CD4-positive, alpha-beta memory T cell (primary cell): ENCODE results near the gene TM2D1. TPM values are rescaled to one million over a fixed set of nuclear protein-coding genes. Genes with fewer than 3 reads are reported as not detected.
"Not testable (repeated sequence)": the region's sequence is repeated elsewhere in the genome, so short reads cannot be mapped to it uniquely, and the experiment has no call there.

Source experiments
- CTCF ChIA-PET: fragments of 350-600 bp; sonication (Branson Sonifier 250); formaldehyde crosslinking; loops from one replicate; lab custom pipeline; 2021; ENCODE audit warnings: inconsistent platforms; ENCODE audit not compliant: partially characterized antibody; lab: Charles Lee
- POLR2A ChIA-PET: fragments of 350-600 bp; sonication (Branson Sonifier 250); formaldehyde crosslinking; loops from one replicate; lab custom pipeline; 2021; ENCODE audit not compliant: partially characterized antibody; lab: Charles Lee
- DNase-seq, 5 donors: peaks; one replicate each; pipeline versions ENCODE4 v3.0.0 to v3.0.0-alpha.2; 2020 to 2022; ENCODE audit warnings: mixed read lengths in 1 of 5
- H3K27ac ChIP-seq: one replicate; pipeline ENCODE4 v1.7.0; 2013; ENCODE audit warnings: low read depth, low read length
- H3K27me3 ChIP-seq: 2 replicates; pipeline ENCODE4 v1.7.0; 2013; ENCODE audit warnings: mild to moderate bottlenecking, low read length, moderate library complexity; ENCODE audit not compliant: insufficient read depth
- H3K36me3 ChIP-seq: 2 replicates; pipeline ENCODE4 v1.7.0; 2013; ENCODE audit warnings: mild to moderate bottlenecking, low read length, moderate library complexity; ENCODE audit not compliant: insufficient read depth
- H3K4me1 ChIP-seq: 2 replicates; pipeline ENCODE4 v1.7.0; 2013; ENCODE audit warnings: mild to moderate bottlenecking, low read length, moderate library complexity; ENCODE audit not compliant: insufficient read depth
- H3K4me3 ChIP-seq, 2 donors: one replicate each; pipeline ENCODE4 v1.7.0; 2013; ENCODE audit warnings: low read length in 2 of 2, mild to moderate bottlenecking in 1 of 2
- H3K9me3 ChIP-seq, 2 donors: one replicate each; pipeline ENCODE4 v1.7.0; 2013; ENCODE audit warnings: low read length in 2 of 2, control low read depth in 1 of 2; ENCODE audit not compliant: control insufficient read depth in 1 of 2
- H3K27ac Mint-ChIP-seq, 7 donors: one replicate each; pipeline ENCODE4 v1.8.0; 2020 to 2021; ENCODE audit warnings: mixed read lengths in 7 of 7, mild to moderate bottlenecking in 6 of 7, inconsistent platforms in 3 of 7, moderate library complexity in 3 of 7
- H3K27me3 Mint-ChIP-seq, 2 donors: one replicate each; pipeline ENCODE4 v1.8.0; 2020 to 2021; ENCODE audit warnings: mixed read lengths in 2 of 2
- H3K36me3 Mint-ChIP-seq, 2 donors: one replicate each; pipeline ENCODE4 v1.8.0; 2020 to 2021; ENCODE audit warnings: mixed read lengths in 2 of 2, inconsistent platforms in 1 of 2, mild to moderate bottlenecking in 1 of 2
- H3K4me1 Mint-ChIP-seq, 4 donors: one replicate each; pipeline ENCODE4 v1.8.0; 2020 to 2021; ENCODE audit warnings: mixed read lengths in 4 of 4, mild to moderate bottlenecking in 1 of 4
- H3K4me3 Mint-ChIP-seq, 8 donors: one replicate each; pipeline ENCODE4 v1.8.0; 2020 to 2021; ENCODE audit warnings: mixed read lengths in 8 of 8, mild to moderate bottlenecking in 7 of 8, moderate library complexity in 6 of 8, inconsistent platforms in 3 of 8
- H3K9me3 Mint-ChIP-seq, 8 donors: one replicate each; pipeline ENCODE4 v1.8.0; 2020 to 2021; ENCODE audit warnings: mixed read lengths in 8 of 8, mild to moderate bottlenecking in 5 of 8, inconsistent platforms in 3 of 8, moderate library complexity in 1 of 8
- intact Hi-C: fragments of 100-400 bp; cut with micrococcal nuclease; formaldehyde crosslinking; loops from one replicate; pipeline ENCODE4 v1.15.1; 2023
- polyA plus RNA-seq, 2 donors: library from polyadenylated mRNA; unstranded; fragments of 300-500 nt; fragmentation: Illumina TruSeq; gene quantifications; one replicate each; pipeline ENCODE4 v1.2.3, GENCODE V29; 2021
- total RNA-seq, 2 experiments: library from RNA; stranded (reverse); gene quantifications; one replicate each; pipeline ENCODE4 v1.2.3, GENCODE V29; 2021

TM2D1 gene
- total and polyA plus RNA-seq, 4 experiments from 2014 or later, result 33.3 to 55.1 (median 44.8) TPM

GRCh38 chr1:61718996-61719663 lies 5.8 kb downstream of the TM2D1 start:
- H3K9me3 Mint-ChIP-seq, intact Hi-C loops, H3K36me3 ChIP-seq, POLR2A ChIA-PET, H3K4me3 ChIP-seq, H3K9me3 ChIP-seq, DNase-seq, H3K27ac Mint-ChIP-seq, H3K27me3 ChIP-seq, H3K27ac ChIP-seq, CTCF ChIA-PET, H3K27me3 Mint-ChIP-seq, H3K4me3 Mint-ChIP-seq: not testable (repeated sequence)
- Mint-ChIP-seq H3K36me3 (peaks cover 12 to 39% of the 10 kb centered on the region in 2 donors), H3K4me1 (peaks cover 20 to 36% (median 21%) of the 10 kb centered on the region in 4 donors)
- peaks cover 18% of the 10 kb centered on the region for H3K4me1 ChIP-seq

- H3K9me3 ChIP-seq, result no peaks in the 10 kb centered on the region
- Mint-ChIP-seq H3K27me3 (no peaks in the 10 kb centered on the region), H3K4me3 (no peak overlapping the region), H3K9me3 (no peaks in the 10 kb centered on the region), H3K4me1 (peaks cover 0 to 12% (median 9%) of the 10 kb centered on the region in 4 donors), H3K27ac (peak overlapping the region in 3 of 7 donors; percentile 37 to 44 (median 42)), H3K36me3 (peaks cover 20 to 48% of the 10 kb centered on the region in 2 donors)
- intact Hi-C loops, result no loop called here
- peaks cover 15% of the 10 kb centered on the region for H3K36me3 ChIP-seq
- CTCF ChIA-PET, result no interaction called here
- DNase-seq, result no peak
- H3K4me1 ChIP-seq, result no peaks in the 10 kb centered on the region
- POLR2A ChIA-PET, result no interaction called here
- no peaks in the 10 kb centered on the region for H3K27me3 ChIP-seq
- no peak overlapping the region for H3K27ac ChIP-seq
- no peak overlapping the region for H3K4me3 ChIP-seq
Measured at GRCh38 chr1:61711969-61712368, 13.0 kb downstream of the TM2D1 start.

- H3K9me3 Mint-ChIP-seq, H3K27me3 Mint-ChIP-seq, CTCF ChIA-PET, POLR2A ChIA-PET, H3K4me3 ChIP-seq, H3K27ac ChIP-seq, DNase-seq, H3K4me3 Mint-ChIP-seq, H3K4me1 ChIP-seq, H3K27me3 ChIP-seq, H3K9me3 ChIP-seq, intact Hi-C loops, H3K27ac Mint-ChIP-seq: not testable (repeated sequence)
- H3K36me3 ChIP-seq, result peaks cover 17% of the 10 kb centered on the region
- peaks cover 20 to 47% of the 10 kb centered on the region in 2 donors for H3K36me3 Mint-ChIP-seq
- peaks cover 0 to 12% (median 8%) of the 10 kb centered on the region in 4 donors for H3K4me1 Mint-ChIP-seq
Measured at GRCh38 chr1:61711257-61711656, 13.7 kb downstream of the TM2D1 start.

- peak overlapping the region in 1 of 7 donors; percentile 59 for H3K27ac Mint-ChIP-seq
- Histone ChIP-seq H3K9me3 (no peaks in the 10 kb centered on the region), H3K4me3 (no peak overlapping the region), H3K36me3 (peaks cover 20% of the 10 kb centered on the region), H3K4me1 (no peaks in the 10 kb centered on the region), H3K27ac (no peak overlapping the region), H3K27me3 (no peaks in the 10 kb centered on the region)
- CTCF ChIA-PET, result no interaction called here
- no peak overlapping the region for H3K4me3 Mint-ChIP-seq
- no peaks in the 10 kb centered on the region for H3K9me3 Mint-ChIP-seq
- peaks cover 0 to 10% (median 6%) of the 10 kb centered on the region in 4 donors for H3K4me1 Mint-ChIP-seq
- POLR2A ChIA-PET, result no interaction called here
- intact Hi-C loops, result loop anchor here (1.0 kb wide), 1 partner anchor 15 kb away; the partner anchor contains the start of gene TM2D1
- no peaks in the 10 kb centered on the region for H3K27me3 Mint-ChIP-seq
- DNase-seq, result no peak
- H3K36me3 Mint-ChIP-seq, result peaks cover 23 to 55% of the 10 kb centered on the region in 2 donors
Measured at GRCh38 chr1:61709908-61710289, 15.0 kb downstream of the TM2D1 start.

- H3K4me1 Mint-ChIP-seq, result peaks cover 0 to 7% (median 4%) of the 10 kb centered on the region in 4 donors
- H3K9me3 ChIP-seq, result no peaks in the 10 kb centered on the region
- H3K9me3 Mint-ChIP-seq, result no peaks in the 10 kb centered on the region
- H3K36me3 Mint-ChIP-seq, result peaks cover 23 to 55% of the 10 kb centered on the region in 2 donors
- no peak overlapping the region for H3K4me3 ChIP-seq
- peak overlapping the region in 1 of 7 donors; percentile 22 for H3K27ac Mint-ChIP-seq
- ChIA-PET CTCF (no interaction called here), POLR2A (no interaction called here)
- intact Hi-C loops, result no loop called here
- H3K36me3 ChIP-seq, result peaks cover 20% of the 10 kb centered on the region
- no peak overlapping the region for H3K27ac ChIP-seq
- H3K27me3 Mint-ChIP-seq, result no peaks in the 10 kb centered on the region
- no peak for DNase-seq
- no peaks in the 10 kb centered on the region for H3K27me3 ChIP-seq
- no peaks in the 10 kb centered on the region for H3K4me1 ChIP-seq
- no peak overlapping the region for H3K4me3 Mint-ChIP-seq
Measured at GRCh38 chr1:61708953-61709907, 15.7 kb downstream of the TM2D1 start.

- no peaks in the 10 kb centered on the region for H3K27me3 Mint-ChIP-seq
- no peaks in the 10 kb centered on the region for H3K9me3 ChIP-seq
Measured at GRCh38 chr1:61699911-61700851, 24.8 kb downstream of the TM2D1 start.

More at GRCh38 chr1:61699911-61700851, 24.8 kb downstream of the TM2D1 start:
- POLR2A ChIA-PET, result no interaction called here
- Mint-ChIP-seq H3K4me3 (no peak overlapping the region), H3K36me3 (peaks cover 40 to 58% of the 10 kb centered on the region in 2 donors), H3K27ac (peak overlapping the region in 2 of 7 donors; percentile 15 to 48), H3K4me1 (peaks cover 0 to 3% (median 1%) of the 10 kb centered on the region in 4 donors), H3K9me3 (no peaks in the 10 kb centered on the region)
- Histone ChIP-seq H3K27me3 (no peaks in the 10 kb centered on the region), H3K27ac (no peak overlapping the region), H3K4me3 (no peak overlapping the region), H3K4me1 (no peaks in the 10 kb centered on the region), H3K36me3 (peaks cover 16% of the 10 kb centered on the region)
- DNase-seq, result no peak
- CTCF ChIA-PET, result no interaction called here
- intact Hi-C loops, result loop anchor here (10.0 kb wide), 1 partner anchor 155 kb away; no protein-coding TSS in a partner anchor
